Stimulated activated CD8-positive, alpha-beta memory T cell treated with anti-CD3 and anti-CD28 coated beads, Interleukin-7, amount 100 ng/mL, for 24 hours (primary cell): ENCODE results near the gene CISH.

Source experiments
- DNase-seq: peaks from one replicate; pipeline ENCODE4 v3.0.0-alpha.2; 2020; ENCODE audit warnings: low read depth

CISH gene

DNA sequence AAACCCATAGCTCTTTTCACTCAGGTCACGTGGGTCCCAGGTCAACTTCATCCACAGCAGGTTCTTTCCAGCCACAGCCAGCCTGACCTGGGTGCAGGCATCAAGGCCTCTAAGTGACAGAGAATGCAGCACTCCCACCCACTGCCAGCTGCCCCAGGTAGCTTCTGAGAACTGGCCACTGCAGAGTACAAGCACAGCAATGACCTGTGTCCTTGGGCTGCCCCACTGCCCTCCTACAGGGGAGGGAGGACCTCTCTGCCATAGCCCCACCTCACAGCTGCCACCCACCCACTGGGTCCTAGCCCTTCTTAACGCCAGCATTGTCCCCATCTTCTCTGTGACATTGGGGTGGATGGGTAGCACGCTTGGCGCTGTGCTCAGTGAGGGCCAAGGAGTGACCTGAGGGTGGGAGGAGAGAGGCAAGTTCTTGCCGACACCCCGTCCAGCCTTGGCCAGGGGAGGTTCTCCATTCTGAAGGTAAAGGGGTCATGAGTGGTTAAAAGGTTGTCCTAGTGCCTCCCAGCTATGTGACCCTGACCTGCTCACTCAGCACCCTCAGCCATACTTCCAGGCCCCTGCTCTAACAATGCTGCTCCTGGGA lies 12.4 kb downstream of the CISH start:
- DNase-seq = no peak

DNA sequence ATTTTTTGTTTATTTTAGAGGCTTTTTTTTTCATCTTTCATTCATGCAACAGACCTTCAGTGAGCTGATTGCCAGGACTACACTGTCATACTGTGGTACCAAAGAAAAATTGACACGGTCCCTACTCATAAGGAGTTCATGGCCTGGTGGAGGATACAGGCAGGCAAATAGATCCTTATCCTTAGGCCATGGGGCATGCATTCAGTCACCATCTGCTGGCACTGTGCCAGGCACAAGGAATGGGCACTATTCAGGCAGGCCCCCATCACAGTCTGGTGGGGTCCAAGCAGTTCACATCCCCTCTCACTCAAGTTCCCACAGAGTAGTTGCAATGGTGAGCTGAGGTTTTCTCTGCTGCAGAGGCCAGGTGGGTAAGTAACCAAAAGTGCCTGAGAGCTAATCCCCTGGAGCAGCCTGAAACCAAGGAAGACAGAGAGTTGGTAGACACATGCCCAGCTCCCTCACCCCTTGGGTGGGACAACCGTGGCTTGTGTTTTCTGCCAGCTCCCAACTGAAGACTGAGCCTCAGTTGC lies 17.3 kb downstream of the CISH start:
- no peak for DNase-seq

DNA sequence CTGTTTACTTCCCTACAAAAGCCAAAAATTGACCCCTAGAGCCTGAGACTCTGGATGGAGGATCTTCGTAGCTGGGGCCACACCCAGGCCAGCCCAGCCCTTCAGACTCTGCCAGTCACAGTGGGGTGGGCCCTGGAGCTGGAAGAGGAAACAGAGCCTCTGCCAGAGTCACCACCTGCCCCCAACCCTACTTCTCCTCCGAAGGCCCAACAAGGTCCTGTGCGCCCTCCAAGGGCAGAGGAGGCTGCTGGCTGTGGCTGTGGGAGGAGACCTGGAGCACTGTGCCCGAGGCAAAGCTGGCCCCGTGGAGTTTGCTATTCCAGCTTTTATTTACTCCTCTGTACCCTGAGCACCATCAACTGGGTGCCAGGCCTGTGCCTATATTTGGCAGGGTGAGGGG lies 19.0 kb downstream of the CISH start:
- no peak for DNase-seq

DNA sequence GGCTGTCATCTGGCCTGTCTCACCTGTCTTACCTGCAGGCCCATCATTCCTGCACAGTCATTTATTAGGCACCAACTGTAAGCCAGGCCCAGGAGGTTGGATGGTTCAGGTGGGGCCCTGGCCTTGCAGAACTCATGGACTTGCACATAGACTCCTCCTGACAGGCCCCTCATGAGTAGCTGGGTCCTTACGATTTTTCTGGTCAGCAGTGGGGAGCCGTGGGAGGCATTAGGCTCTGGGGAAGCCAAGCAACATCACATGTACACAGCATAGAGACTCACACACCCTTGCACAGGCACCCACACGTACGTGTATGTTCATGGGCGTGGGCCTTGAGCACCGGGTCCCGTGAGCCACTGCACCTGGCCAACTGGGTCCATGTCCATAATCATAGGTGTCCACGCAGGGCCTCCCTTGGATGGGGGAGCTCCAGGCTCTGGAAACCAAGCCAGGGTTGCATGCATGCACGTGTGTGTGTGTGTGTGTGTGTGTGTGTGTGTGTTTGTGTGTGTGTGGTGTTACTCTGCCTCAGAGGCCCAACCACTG lies 20.3 kb downstream of the CISH start:
- DNase-seq = no peak

DNA sequence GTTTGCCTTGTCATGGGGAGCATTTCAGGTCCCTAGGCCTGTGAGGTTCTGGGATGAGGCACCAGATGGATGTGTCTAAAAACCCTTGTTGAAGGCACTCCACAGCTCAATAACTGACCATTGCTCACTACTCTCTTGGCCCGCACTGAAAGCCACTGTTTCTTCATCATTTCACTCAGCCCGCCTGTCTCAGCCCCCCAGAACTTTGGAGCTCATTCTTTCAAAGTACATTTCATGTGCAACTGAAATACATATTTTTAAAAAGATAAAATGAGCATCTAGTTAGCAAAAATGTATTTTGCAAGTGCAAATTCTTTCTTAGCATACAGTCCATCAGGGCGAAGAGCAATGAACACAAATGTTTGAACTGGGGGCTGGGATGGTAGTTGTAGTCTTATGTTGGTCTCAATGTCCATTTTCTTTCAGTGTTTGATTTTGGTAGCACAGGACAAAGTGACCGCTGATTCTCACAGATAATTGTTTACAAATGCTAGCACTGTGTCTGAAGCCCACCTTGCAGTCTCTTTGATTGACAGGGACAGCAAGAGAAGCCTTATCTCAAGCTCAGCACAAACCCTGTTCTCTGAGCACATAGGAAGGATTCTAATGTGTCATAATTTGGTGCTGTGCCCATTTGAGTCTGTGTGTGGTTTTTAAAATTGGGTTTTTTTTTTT lies 22.7 kb downstream of the CISH start:
- no peak for DNase-seq

DNA sequence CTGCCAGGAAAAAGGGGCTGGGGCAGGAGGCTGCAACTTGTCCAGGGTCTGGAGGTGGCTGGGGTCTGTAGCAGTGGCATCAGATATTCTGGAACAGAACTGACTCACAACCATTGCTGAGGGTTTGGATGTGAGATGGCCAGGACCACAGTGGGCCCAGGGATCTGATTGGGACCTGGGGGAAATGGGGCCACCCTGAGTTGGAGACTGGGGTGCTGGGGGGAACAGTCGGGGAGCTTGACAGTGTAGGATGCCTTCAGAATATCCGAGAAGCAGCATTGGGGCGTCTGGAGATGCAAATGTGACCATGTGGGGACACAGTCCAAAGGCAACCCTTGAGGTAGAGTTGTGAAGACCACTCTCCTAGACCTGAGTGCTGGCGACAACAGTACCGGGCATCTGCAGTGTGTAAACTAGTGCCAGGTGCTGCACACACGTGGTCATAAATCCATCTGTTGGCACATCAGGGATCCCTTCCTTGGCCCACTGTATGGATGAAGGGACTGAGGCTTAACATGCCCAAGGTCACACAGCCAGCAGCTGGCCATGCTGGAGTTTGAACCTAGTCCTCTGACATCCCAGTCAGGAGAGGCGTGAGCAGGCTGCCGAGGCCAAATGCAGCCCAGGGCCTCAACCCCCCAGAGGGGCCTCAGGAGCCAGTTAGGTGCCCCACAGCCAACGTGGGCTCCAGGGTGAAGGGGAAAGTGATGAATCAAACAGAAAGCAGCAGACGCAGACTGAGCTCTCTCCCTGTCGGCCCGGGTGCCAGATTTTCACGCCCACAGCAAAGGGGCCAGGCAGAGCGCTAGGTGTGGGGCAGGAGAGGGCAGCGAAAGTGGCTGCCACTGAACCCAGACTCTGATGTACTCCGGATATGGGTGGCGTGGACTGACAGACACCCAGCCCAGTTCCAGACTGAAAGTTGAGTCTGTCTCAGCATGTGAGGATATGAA lies 23.5 kb downstream of the CISH start:
- DNase-seq = no peak

DNA sequence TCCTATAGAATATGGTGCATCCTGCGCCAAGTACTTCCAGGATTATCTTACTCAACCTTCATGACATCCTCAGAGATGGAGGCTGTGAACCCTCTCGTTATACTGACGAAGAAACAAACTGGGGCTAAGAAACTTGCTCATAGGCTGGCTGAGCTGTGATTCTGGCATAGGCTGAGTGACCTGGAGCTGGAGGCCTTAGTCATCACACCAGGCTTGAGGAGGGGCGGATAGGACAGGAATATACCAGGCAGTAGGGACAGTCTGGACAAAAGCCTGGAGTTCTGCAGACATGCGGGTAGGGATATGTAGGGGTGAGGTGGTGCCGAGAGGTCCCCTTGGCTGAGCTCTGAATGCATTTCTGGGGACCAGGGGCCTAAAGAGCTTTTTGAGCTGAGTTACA lies 24.2 kb downstream of the CISH start:
- DNase-seq = no peak

DNA sequence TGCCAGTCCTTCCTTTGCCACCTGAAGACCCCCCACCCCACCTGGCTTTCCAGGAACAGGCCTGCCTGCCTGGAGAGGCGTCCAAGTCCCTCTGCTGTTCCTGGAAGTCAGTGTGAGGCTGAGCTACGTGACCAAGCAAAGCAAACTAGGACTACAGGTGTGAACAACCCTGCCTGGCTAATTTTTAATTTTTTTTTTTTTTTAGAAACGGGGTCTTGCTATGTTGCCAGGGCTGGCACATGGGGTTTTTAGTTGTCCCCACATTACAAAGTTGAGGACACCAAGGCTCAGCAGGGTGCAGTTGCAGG lies 24.9 kb downstream of the CISH start:
- no peak for DNase-seq

DNA sequence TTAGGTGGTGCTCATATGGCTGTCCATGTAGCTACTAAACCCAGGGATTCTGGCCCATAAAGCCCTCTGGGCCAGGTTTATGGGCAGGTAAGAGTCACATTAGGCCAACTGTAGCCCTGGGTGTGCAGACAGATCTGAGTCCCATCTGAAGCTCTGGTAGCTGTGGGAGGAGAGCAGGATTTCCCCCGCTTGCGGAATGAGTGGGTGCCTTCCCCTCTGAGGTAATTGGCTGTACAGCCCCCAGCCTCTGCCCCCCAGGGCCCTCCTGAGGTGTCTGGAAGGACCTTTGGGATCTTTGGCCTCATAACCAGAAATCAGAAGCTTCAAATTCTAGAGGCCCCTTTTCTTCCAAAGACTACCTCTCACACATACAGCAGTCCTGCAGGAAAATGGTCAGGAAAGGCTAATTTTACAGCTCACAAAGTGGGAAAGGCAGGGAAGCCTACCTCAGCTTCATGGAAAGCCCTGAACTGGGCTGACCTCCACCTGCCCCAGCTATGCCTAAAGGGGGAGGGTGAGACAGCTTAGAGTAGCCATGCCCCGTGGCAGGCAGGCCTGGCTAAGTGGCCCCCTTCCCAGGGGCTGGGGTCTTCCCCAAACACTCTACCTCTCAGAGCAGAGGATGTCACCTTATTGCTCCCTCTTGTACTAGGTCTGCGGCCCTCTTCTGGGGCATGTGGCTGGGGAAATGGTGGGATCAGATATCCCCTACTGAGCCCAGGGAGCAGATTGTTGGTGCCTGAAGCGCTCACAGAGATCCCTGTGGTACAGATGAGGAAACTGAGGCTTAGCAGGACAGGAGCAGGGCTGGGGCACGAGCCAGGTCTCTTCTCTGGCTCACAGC lies 25.4 kb downstream of the CISH start:
- no peak for DNase-seq

DNA sequence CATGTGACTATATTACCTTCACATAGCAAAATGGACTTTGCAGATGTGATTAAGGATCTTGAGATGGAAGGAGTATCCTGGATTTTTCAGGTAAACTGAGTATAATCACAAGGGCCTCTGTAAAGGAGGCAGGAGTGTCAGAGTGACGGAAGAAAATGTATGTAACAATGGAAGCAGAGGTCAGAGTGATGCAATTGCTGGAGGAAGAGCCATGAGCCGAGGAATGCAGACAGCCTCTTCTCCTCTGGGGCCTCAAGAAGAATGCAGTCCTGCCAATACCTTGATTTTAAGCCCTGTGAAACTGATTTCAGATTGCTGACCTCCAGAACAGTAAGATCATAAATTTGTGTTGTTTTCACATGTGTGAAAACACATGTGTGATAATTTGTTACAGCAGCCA lies 27.2 kb downstream of the CISH start:
- no peak for DNase-seq

DNA sequence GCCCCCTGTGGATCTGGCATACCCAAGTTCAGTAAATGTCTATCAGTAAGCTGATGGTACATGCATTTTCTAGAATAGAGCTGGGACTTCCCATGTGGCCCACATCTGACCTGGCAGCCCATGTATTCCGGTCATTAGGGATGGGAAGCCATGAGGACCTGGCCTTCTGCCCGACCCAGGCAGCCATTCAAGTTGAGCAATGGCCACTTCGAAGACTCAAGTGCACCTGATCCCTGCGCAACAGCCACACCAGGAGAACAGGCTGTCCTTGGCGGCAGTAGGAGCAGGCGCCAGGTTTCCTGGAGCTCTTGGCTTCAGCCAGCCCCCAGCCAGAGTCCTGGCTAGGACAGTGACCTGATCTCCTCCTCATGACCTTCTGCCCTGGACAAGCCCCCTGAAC lies 27.7 kb downstream of the CISH start:
- no peak for DNase-seq

DNA sequence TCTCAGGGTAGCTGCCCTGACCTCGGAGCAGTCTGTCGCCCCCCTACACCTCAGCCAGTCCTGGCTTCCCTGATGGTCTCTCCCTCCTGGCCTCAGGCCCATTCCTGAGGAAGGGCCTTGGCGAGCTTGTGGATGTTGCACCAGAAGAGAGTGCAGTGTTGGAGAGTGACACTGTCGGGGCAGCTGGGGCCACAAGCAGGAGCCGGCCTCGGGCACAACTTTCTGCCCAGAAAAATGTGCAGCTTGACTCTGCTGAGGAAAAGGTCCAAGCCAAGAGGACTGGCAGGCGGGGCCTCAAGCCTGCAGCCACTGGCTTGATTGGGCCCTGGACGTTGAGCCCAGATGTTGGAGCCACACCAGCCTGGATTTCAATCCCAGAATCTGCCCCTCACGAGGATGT lies 29.5 kb downstream of the CISH start:
- no peak for DNase-seq

DNA sequence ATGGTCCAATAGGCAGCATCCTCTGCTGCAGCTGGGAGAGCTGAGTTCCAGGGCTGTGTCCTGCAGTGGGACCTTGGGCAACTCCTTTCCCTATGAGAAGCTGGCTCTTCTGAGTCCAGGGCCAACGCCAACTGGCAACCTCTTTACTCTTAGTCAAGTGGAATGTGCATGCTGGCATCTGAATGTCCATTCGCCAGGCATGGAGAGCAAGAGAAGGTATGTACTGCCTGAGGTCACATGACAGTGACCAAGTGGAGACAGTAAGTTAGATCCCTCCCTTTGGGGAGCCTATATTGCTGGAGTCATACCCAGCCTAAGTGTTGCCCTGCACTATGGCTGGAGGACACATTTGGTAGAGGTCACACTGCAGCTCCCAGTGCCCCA lies 30.1 kb downstream of the CISH start:
- DNase-seq = no peak

DNA sequence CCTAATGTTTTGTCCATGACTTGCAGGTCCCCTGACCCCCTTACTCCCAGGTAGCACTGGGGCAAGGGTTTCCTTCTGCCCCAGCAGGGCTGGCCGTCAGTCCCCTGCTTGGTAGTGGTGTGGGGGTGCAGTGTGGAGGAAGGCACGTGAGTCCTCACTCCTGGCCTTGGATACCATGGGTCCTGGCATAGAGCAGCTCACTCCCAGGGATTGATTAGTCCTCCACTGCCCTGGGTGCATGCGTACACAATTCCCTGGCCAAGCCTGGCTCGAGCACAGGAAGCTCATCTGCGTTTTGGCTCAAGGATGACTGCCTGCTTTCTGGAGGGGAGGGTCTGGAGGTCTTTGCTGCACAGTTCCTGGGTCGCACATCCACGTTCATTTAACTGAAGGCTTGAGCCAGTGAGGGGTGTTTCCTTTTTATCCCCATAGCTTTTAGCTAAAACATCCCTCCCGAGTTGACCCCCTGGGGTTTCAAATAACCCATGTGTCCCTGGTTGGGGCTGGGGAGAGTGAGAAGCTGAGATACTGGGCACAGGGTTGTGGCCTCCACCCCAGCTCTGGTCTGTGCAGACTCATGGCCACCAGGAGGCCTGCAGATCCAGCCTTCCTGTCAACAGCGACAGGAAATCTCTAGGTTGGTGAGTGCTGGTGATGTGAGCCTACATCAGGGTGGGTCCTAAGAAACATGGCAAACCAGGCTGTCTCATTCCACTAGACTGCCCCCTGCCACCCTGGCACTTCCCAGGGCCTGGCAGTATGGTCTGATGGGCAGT lies 30.7 kb downstream of the CISH start:
- no peak for DNase-seq

DNA sequence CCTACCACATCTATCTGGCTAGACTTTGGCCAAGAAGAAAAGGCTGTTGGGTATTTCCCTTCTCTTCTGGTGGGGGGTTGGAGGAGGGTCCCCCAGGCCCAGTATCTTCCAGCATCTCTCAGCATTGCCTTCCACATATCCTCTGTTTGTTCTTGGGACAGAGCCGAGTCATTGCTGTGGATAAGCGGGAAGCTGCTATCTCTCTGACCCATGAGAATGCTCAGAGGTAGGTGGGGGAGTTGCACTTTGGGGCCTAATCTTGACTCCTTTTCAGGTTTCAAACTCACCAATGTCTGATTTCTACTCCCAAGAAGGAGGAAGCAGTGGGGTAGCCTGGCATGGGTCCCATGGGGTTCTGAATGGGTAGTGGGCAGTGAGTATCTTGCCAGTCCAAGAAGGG lies 34.2 kb downstream of the CISH start:
- no peak for DNase-seq

DNA sequence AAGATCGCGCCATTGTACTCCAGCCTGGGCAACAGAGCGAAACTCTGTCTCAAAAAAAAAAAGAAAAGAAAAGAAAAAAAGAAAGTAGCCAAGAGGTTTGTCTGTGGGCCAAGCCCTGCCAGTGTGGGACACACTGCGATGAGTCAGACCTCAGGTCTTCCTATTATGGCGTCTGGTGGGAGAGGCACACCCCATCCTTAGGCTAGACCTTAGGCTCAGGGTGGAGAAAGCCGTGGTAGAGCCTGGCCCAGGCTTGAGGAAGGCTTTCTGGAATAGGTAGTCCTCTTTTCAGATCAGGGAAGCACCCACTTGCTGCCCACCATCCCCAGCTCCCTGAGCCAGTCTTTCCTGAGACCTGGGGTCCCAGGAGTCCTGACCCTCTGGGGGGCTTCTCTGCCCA lies 36.2 kb downstream of the CISH start:
- no peak for DNase-seq

DNA sequence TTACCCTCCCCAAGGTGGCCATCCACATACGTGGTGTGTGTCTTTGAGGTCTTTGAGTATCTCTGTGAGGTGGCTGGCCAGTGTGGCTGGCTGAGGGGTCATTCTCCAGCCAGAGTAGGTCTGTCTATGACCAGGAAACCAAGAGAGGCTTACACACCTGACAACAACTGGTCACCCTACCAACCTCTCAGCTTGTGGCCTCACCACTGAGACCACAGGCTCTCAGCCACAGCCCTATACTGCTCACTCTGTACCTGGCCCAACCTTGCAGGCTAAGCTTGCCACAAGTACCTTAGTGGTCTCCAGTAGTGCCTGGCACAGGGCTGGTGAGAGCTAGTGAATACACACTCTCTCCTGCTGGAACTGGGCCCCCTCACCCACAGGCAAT lies 37.1 kb downstream of the CISH start:
- DNase-seq = no peak

DNA sequence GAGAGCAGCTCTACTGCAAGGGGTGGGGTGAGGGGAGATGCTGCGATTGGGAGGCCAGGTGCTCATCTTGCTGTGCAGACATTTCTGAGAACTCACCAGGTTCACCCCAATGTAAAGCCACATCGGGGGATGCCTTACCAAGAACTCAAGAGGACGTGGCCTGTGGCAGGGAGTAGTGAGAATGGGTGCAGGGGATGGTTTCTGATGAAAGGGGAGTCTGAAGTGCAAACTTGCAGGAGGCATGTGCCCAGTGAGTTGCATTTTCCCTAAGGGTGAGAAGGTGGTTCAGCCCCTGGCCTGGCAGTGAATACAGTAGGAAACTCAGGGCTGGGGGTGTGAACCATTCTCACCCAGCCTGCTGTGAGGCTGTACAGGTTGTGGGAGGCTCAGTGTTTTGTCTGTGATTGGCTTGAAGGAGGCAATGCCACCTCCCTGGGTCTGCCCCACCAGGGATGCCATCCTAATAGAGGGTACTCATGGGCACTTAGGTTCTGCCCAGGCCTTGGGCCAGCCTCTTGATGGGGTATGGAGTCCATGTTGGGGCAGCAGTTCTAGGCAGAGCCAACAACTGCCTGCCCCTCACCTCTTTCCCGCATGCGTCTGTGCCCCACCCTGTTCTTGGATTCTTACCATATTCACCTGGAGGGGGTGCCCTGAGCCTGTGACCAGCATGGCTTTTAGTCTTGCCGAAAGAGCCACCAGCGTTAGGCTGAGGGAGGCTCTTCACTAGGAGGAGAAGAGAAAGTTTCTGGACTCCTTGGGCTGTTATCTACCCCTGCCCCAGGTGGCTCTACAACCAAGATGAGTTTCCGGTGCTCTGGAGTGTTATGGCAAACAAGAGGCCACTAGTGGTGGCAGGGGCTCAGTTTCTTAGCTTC lies 37.8 kb downstream of the CISH start:
- DNase-seq = peak; percentile 54

DNA sequence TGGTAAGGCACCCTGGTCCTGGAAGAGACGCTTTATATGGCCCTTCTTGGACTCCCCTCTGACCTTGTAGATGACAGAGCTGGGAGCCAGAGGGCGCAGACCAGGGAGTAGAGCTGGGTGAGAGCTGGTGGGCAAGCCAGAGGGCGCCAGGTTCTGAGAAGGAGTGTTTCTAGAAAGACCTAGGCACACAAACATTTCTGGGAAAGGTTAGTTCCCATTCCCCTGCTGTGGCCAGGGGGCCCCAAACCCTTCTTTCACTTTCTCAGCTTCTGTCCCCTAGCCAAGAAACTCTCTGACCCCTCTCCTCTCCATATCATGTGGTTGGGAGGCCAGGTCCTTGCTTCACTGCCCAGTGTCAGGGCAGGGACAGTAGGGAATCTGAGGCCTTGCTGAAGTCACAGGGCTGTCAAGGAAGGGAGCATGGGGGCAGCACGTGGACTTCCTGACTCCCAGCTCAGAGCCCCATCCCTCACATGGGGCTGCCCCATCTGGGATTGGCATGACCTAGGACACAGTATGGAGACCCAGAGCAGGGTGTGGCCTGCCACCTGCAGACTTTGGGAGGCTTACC lies 38.7 kb downstream of the CISH start:
- DNase-seq = no peak

DNA sequence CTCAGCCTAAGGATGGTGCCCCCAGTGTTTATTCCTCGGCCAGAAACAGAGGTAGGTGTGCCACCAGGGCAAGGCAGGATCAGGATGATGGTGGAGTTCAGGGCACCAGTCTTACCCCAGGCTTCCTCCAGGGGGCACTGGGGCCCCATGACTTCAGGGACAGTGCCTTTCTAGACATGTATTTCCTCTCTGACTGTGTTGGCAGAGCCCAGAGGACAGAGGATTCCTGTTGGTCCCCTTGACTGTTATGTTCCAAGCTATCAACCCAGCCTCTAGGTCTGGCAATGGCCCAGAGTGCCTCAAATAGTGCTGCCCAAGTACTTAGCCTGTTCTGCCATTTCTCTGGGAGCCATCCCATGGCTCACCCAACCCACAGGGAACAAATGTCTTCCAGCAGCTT lies 39.4 kb downstream of the CISH start:
- peak; percentile 59 for DNase-seq
